Measurements from ENCODE around the gene RAB41.
"Not testable (repeated sequence)": the region's sequence is repeated elsewhere in the genome, so short reads cannot be mapped to it uniquely, and the experiment has no call there.

DNA sequence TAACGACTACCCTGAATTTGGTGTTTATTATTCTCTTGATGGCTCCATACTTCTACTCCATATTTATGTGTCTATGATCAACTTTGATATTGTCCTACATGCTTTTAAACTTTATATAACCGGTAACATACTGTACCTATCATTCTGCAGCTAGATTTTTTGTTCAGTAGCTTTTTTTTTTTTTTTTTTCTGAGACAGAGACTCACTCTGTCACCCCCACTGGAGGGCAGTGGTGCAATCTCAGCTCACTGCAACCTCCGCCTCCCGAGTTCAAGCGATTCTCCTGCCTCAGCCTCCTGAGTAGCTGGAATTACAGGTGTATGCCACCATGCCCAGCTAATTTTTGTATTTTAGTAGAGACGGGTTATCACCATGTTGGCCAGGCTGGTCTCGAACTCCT is 7.9 kb upstream of the RAB41 start:
- TF ChIP-seq, protein P1, sequence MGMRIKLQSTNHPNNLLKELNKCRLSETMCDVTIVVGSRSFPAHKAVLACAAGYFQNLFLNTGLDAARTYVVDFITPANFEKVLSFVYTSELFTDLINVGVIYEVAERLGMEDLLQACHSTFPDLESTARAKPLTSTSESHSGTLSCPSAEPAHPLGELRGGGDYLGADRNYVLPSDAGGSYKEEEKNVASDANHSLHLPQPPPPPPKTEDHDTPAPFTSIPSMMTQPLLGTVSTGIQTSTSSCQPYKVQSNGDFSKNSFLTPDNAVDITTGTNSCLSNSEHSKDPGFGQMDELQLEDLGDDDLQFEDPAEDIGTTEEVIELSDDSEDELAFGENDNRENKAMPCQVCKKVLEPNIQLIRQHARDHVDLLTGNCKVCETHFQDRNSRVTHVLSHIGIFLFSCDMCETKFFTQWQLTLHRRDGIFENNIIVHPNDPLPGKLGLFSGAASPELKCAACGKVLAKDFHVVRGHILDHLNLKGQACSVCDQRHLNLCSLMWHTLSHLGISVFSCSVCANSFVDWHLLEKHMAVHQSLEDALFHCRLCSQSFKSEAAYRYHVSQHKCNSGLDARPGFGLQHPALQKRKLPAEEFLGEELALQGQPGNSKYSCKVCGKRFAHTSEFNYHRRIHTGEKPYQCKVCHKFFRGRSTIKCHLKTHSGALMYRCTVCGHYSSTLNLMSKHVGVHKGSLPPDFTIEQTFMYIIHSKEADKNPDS (CRISPR knock-in tag; IDR thresholded peaks at IDR 0.05), result not testable (repeated sequence)
- TF ChIP-seq, protein P2, sequence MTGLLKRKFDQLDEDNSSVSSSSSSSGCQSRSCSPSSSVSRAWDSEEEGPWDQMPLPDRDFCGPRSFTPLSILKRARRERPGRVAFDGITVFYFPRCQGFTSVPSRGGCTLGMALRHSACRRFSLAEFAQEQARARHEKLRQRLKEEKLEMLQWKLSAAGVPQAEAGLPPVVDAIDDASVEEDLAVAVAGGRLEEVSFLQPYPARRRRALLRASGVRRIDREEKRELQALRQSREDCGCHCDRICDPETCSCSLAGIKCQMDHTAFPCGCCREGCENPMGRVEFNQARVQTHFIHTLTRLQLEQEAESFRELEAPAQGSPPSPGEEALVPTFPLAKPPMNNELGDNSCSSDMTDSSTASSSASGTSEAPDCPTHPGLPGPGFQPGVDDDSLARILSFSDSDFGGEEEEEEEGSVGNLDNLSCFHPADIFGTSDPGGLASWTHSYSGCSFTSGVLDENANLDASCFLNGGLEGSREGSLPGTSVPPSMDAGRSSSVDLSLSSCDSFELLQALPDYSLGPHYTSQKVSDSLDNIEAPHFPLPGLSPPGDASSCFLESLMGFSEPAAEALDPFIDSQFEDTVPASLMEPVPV (CRISPR knock-in tag; IDR thresholded peaks at IDR 0.05), result not testable (repeated sequence)
- TF ChIP-seq, protein P3, sequence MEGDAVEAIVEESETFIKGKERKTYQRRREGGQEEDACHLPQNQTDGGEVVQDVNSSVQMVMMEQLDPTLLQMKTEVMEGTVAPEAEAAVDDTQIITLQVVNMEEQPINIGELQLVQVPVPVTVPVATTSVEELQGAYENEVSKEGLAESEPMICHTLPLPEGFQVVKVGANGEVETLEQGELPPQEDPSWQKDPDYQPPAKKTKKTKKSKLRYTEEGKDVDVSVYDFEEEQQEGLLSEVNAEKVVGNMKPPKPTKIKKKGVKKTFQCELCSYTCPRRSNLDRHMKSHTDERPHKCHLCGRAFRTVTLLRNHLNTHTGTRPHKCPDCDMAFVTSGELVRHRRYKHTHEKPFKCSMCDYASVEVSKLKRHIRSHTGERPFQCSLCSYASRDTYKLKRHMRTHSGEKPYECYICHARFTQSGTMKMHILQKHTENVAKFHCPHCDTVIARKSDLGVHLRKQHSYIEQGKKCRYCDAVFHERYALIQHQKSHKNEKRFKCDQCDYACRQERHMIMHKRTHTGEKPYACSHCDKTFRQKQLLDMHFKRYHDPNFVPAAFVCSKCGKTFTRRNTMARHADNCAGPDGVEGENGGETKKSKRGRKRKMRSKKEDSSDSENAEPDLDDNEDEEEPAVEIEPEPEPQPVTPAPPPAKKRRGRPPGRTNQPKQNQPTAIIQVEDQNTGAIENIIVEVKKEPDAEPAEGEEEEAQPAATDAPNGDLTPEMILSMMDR (CRISPR knock-in tag; IDR thresholded peaks at IDR 0.05), result 0 out of 2 replicates have a peak, but pooled peaks have one; percentile 3
- TF ChIP-seq CHD4 (IDR thresholded peaks at IDR 0.05; ENCODE audit: borderline replicate concordance, low read length); MEF2D (CRISPR knock-in tag; IDR thresholded peaks at IDR 0.05); YY1 (IDR thresholded peaks at IDR 0.05; ENCODE audit: insufficient read depth, insufficient replicate concordance, low read depth, low read length); ZSCAN31 (CRISPR knock-in tag; IDR thresholded peaks at IDR 0.05; ENCODE audit: low read depth); ESRRA (CRISPR knock-in tag; IDR thresholded peaks at IDR 0.05; ENCODE audit: low read depth); SP4 (CRISPR knock-in tag; IDR thresholded peaks at IDR 0.05): not testable (repeated sequence)
- TF ChIP-seq, protein P4, sequence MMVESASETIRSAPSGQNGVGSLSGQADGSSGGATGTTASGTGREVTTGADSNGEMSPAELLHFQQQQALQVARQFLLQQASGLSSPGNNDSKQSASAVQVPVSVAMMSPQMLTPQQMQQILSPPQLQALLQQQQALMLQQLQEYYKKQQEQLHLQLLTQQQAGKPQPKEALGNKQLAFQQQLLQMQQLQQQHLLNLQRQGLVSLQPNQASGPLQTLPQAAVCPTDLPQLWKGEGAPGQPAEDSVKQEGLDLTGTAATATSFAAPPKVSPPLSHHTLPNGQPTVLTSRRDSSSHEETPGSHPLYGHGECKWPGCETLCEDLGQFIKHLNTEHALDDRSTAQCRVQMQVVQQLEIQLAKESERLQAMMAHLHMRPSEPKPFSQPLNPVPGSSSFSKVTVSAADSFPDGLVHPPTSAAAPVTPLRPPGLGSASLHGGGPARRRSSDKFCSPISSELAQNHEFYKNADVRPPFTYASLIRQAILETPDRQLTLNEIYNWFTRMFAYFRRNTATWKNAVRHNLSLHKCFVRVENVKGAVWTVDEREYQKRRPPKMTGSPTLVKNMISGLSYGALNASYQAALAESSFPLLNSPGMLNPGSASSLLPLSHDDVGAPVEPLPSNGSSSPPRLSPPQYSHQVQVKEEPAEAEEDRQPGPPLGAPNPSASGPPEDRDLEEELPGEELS (CRISPR knock-in tag; IDR thresholded peaks at IDR 0.05), result not testable (repeated sequence)
- TF ChIP-seq, protein P5, sequence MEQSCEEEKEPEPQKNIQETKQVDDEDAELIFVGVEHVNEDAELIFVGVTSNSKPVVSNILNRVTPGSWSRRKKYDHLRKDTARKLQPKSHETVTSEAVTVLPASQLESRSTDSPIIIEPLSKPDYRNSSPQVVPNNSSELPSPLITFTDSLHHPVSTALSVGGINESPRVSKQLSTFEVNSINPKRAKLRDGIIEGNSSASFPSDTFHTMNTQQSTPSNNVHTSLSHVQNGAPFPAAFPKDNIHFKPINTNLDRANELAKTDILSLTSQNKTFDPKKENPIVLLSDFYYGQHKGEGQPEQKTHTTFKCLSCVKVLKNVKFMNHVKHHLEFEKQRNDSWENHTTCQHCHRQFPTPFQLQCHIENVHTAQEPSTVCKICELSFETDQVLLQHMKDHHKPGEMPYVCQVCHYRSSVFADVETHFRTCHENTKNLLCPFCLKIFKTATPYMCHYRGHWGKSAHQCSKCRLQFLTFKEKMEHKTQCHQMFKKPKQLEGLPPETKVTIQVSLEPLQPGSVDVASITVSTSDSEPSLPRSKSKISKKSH (CRISPR knock-in tag; IDR thresholded peaks at IDR 0.05; ENCODE audit: borderline replicate concordance), result not testable (repeated sequence)
